DOHH2 (cell line): Measurements from ENCODE around the gene DNAJC28.

ENCODE experiments used
- EZH2phosphoT487 ChIP-seq: fragments of 200-600 bp; sonication (generic); IDR thresholded peaks from 2 replicates; pipeline ENCODE4 v1.6.1; 2017; ENCODE audit warnings: borderline replicate concordance, mild to moderate bottlenecking, antibody characterized with exemption, low read length, moderate library complexity, mixed read lengths
- TF ChIP-seq, protein P1 (sequence below): fragments of 200-600 bp; sonication (generic); IDR thresholded peaks from one replicate; pipeline ENCODE4 v1.5.1; 2014; ENCODE audit warnings: antibody characterized with exemption, mild to moderate bottlenecking, low read depth, low read length; ENCODE audit not compliant: poor library complexity, severe bottlenecking

DNA sequence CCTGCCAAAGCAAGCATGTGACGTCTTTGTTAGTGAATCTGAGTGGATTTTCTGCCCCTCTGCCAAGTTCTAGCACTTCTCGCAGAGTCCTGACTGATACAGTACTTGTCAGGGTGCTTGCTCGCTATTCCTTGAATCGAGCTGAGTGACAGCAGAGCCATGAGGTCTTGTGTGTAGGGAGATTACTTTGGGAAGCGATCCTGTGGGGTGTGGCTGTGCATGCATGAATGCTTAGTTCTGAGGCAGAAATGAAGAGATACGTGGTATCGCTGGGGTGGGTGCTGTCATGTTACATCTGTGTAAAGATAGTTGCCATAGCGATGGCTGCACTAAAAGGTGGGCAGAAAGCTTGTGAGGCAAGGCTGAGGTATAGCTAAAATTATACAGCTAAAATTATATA, 19.3 kb upstream of the DNAJC28 start:
- TF ChIP-seq, protein P1, sequence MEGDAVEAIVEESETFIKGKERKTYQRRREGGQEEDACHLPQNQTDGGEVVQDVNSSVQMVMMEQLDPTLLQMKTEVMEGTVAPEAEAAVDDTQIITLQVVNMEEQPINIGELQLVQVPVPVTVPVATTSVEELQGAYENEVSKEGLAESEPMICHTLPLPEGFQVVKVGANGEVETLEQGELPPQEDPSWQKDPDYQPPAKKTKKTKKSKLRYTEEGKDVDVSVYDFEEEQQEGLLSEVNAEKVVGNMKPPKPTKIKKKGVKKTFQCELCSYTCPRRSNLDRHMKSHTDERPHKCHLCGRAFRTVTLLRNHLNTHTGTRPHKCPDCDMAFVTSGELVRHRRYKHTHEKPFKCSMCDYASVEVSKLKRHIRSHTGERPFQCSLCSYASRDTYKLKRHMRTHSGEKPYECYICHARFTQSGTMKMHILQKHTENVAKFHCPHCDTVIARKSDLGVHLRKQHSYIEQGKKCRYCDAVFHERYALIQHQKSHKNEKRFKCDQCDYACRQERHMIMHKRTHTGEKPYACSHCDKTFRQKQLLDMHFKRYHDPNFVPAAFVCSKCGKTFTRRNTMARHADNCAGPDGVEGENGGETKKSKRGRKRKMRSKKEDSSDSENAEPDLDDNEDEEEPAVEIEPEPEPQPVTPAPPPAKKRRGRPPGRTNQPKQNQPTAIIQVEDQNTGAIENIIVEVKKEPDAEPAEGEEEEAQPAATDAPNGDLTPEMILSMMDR: no peak
- TF ChIP-seq EZH2phosphoT487: no peak
